ENCODE results near the gene EPS8. TPM values are rescaled to one million over a fixed set of nuclear protein-coding genes. Genes with fewer than 3 reads are reported as not detected.

The EPS8 gene
- total RNA-seq, 4 donors from 2014 or later: 39.0 to 85.2 (median 57.7) TPM

GRCh38 chr12:15575671-15576541, 213.3 kb downstream of the EPS8 start:
- TF ChIP-seq POLR2AphosphoS5 (IDR thresholded peaks at IDR 0.05): no peak
- TF ChIP-seq EP300 (IDR thresholded peaks at IDR 0.05): no peak
- no peak for TF ChIP-seq CTCF (IDR thresholded peaks at IDR 0.05)
- TF ChIP-seq POLR2A (IDR thresholded peaks at IDR 0.05): no peak
- Histone ChIP-seq H3K36me3 (no peaks in the 10 kb centered on the region), H3K4me3 (no peak overlapping the region), H3K27ac (no peak overlapping the region), H3K4me1 (no peaks in the 10 kb centered on the region), H3K27me3 (no peaks in the 10 kb centered on the region), H3K9me3 (no peaks in the 10 kb centered on the region)
- WGBS, 2 donors (ENCODE audit: low coverage in 1 of 2): 9 to 42% methylated on average over 3 of the region's 3 CpGs
- no peak for ATAC-seq

- 89 to 92% methylated on average over 1 of the region's 1 CpG for WGBS, 2 donors (ENCODE audit: low coverage in 1 of 2)
- no peaks in the 10 kb centered on the region for H3K4me1 ChIP-seq
- no peak overlapping the region for H3K27ac ChIP-seq
- no peaks in the 10 kb centered on the region for H3K27me3 ChIP-seq
- ATAC-seq: no peak
- TF ChIP-seq POLR2AphosphoS5 (IDR thresholded peaks at IDR 0.05) (no peak), EP300 (IDR thresholded peaks at IDR 0.05) (no peak), CTCF (IDR thresholded peaks at IDR 0.05) (no peak), POLR2A (IDR thresholded peaks at IDR 0.05) (no peak)
- H3K36me3 ChIP-seq: no peaks in the 10 kb centered on the region
- H3K9me3 ChIP-seq: no peaks in the 10 kb centered on the region
- no peak overlapping the region for H3K4me3 ChIP-seq
These were observed 214.8 kb downstream of the EPS8 start for GRCh38 chr12:15574353-15574752.

Small RNA genes within 50 kb of the gene (small RNA-seq; reads per million reads assigned to genes)
- gene RNU6-251P: 0 reads per million in 4 donors

Other genes with a start within 250 kb of the EPS8 start
- 10 to 100 TPM; 63.0 to 97.7 (median 69.2) TPM for gene STRAP, start 93.0 kb upstream of the EPS8 start, total RNA-seq
- gene DERA, start 121.9 kb upstream of the EPS8 start, total RNA-seq: 10 to 100 TPM; 35.9 to 67.4 (median 52.5) TPM

All from gastroesophageal sphincter (tissue), 4 donors.